ENCODE data around the gene DOK7. TPM values are rescaled to one million over a fixed set of nuclear protein-coding genes. Genes with fewer than 3 reads are reported as not detected.

The DOK7 gene
- polyA plus RNA-seq, 1 experiment, result not detected

DNA sequence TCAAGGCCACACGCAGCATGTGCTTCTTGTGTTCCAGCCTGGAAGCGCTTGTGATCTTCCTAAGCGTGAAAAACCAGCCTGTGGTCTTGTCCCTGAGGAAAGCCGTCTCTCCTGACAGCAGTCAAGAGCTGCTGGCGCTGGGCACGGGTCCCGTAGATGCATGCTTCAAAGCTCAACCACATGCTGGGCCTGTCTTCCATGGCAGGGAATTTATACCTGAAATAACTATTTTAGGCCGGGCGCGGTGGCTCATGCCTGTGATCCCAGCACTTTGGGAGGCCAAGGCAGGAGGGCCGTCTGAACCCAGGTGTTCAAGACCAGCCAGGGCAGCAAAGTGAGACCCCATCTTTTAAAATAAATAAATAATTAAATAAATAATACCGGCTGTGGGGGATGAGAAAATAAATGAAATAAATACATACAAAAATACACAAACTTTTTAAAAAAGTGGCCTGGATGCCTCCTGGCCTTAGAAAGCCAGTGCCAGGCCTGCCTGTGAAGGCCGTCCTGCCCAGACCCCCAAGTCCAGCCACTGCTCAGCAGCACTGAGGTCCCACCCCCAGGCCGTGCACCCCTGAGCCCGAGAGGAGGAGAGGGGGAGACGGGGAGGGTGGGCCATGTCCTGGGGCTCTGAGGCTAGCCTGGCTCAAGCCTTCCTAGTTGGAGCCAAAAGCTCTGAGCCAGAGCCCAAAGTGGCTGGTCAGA lies 58.7 kb downstream of the DOK7 start:
- ChIA-PET CTCF (no interaction called here), POLR2A (no interaction called here)
- H3K27ac ChIP-seq (ENCODE audit: low read depth, low read length), result no peak overlapping the region

DNA sequence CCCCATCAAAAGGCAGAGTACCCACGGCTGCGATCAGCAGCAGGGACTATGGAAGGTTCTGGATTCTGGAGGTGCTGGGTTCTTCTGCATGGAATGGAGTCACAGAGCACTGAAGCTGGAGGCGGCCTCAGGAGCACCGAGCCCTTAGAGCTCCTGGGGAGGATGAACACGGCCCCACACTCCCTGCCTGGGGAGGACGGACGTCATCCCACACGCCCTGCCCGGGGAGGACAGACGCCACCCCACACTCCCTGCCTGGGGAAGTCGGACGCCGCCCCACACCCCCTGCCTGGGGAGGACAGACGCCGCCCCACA lies 59.2 kb downstream of the DOK7 start:
- H3K27me3 ChIP-seq (ENCODE audit: control insufficient read depth, insufficient read depth, low read length), result no peaks in the 10 kb centered on the region
- TF ChIP-seq, protein P1, sequence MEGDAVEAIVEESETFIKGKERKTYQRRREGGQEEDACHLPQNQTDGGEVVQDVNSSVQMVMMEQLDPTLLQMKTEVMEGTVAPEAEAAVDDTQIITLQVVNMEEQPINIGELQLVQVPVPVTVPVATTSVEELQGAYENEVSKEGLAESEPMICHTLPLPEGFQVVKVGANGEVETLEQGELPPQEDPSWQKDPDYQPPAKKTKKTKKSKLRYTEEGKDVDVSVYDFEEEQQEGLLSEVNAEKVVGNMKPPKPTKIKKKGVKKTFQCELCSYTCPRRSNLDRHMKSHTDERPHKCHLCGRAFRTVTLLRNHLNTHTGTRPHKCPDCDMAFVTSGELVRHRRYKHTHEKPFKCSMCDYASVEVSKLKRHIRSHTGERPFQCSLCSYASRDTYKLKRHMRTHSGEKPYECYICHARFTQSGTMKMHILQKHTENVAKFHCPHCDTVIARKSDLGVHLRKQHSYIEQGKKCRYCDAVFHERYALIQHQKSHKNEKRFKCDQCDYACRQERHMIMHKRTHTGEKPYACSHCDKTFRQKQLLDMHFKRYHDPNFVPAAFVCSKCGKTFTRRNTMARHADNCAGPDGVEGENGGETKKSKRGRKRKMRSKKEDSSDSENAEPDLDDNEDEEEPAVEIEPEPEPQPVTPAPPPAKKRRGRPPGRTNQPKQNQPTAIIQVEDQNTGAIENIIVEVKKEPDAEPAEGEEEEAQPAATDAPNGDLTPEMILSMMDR (IDR thresholded peaks at IDR 0.05; ENCODE audit: low read depth, low read length), result no peak
- ChIA-PET CTCF (no interaction called here), POLR2A (no interaction called here)
- H3K27ac ChIP-seq (ENCODE audit: low read depth, low read length), result no peak overlapping the region
- no peak for DNase-seq (ENCODE audit: low read depth, low spot score)
- no peak overlapping the region for H3K4me3 ChIP-seq (ENCODE audit: low read depth, low read length)
- H3K9me3 ChIP-seq (ENCODE audit: control insufficient read depth, insufficient read depth, low read length), result no peaks in the 10 kb centered on the region

More for the DNA sequence above, 58.7 kb downstream of the DOK7 start:
- H3K9me3 ChIP-seq (ENCODE audit: control insufficient read depth, insufficient read depth, low read length), result no peaks in the 10 kb centered on the region
- H3K4me3 ChIP-seq (ENCODE audit: low read depth, low read length), result no peak overlapping the region
- DNase-seq (ENCODE audit: low read depth, low spot score), result no peak
- H3K27me3 ChIP-seq (ENCODE audit: control insufficient read depth, insufficient read depth, low read length), result no peaks in the 10 kb centered on the region
- TF ChIP-seq, protein P1 (IDR thresholded peaks at IDR 0.05; ENCODE audit: low read depth, low read length), result no peak

DNA sequence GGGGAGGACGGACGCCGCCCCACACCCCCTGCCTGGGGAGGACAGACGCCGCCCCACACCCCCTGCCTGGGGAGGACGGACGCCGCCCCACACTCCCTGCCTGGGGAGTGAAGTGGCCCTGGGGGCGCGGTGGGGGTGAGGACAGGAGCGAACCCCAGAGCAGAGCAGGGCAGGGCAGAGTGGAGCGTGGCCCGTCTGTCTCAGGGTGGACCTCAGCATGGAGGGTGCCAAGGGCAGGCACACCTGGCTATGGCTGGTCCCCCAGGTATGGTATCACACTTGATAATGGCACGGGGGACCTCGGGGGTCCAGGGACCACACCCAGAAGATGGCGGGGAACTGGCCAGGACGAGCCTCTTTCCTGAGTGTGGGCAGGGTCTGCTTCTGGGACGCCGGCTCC lies 59.5 kb downstream of the DOK7 start:
- ChIA-PET POLR2A (interaction anchor here (0.6 kb wide), 1 partner anchor 1578 kb away, joined by 5 read pairs; no protein-coding TSS in a partner anchor), CTCF (no interaction called here)
- Histone ChIP-seq H3K27ac (ENCODE audit: low read depth, low read length) (no peak overlapping the region), H3K4me3 (ENCODE audit: low read depth, low read length) (no peak overlapping the region), H3K9me3 (ENCODE audit: control insufficient read depth, insufficient read depth, low read length) (no peaks in the 10 kb centered on the region), H3K27me3 (ENCODE audit: control insufficient read depth, insufficient read depth, low read length) (no peaks in the 10 kb centered on the region)
- TF ChIP-seq, protein P1 (IDR thresholded peaks at IDR 0.05; ENCODE audit: low read depth, low read length), result no peak
- DNase-seq (ENCODE audit: low read depth, low spot score), result no peak

DNA sequence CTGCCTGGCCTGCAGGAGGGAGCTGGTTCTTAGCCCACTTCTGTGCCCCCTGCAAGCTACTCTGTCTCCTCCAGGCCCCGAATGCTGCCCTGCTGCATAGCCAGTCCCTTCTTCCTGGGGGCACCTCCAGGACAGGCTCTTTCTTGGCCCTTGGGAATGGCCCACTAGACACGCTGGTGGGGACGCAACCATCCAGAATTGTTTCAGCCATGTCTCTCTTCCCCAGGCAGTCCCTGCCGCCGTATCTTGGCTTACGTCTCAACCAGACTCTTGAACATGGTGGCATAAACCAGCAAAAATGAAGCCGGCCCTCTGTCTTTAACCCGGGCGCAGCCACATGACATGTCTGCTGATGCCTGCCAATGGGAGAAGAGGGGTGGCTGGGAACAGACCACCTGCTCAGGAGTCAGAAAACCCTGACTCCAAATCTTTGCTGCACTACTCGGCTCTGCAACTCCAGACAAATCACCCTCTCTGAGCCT lies 60.1 kb downstream of the DOK7 start:
- TF ChIP-seq, protein P1 (IDR thresholded peaks at IDR 0.05; ENCODE audit: low read depth, low read length), result no peak
- DNase-seq (ENCODE audit: low read depth, low spot score), result no peak
- Histone ChIP-seq H3K27me3 (ENCODE audit: control insufficient read depth, insufficient read depth, low read length) (no peaks in the 10 kb centered on the region), H3K9me3 (ENCODE audit: control insufficient read depth, insufficient read depth, low read length) (no peaks in the 10 kb centered on the region), H3K4me3 (ENCODE audit: low read depth, low read length) (no peak overlapping the region), H3K27ac (ENCODE audit: low read depth, low read length) (no peak overlapping the region)
- ChIA-PET CTCF (no interaction called here), POLR2A (interaction anchor here (0.6 kb wide), 1 partner anchor 1578 kb away, joined by 5 read pairs; no protein-coding TSS in a partner anchor)

DNA sequence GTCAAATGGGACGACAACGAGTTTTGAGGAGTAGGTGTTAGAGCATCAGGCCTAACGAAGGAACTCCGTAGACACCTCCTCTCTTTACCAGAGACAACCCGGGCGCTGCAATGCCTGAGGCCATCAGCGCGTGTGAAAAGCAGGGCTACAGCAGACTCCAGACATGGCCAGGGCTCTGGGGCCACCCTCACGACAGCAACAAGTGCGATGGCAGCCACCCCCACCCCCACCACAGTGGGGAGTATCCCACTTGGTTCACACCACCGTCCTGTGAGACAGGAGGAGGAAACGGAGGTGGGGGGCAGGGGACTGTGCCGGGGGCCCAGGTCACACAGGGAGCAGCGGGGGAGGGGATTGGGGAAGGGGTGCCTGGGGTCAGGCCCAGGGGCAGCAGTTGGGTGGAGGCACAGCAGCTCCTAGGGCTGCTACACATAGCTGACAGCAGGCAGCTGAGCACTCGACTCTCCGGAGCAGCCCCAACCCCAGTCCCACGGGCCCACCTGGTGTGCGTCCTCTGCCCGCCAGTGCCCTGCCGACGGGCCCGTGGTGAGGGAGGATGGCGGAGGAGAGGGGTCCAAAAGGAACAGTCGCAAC lies 60.6 kb downstream of the DOK7 start:
- no peaks in the 10 kb centered on the region for H3K9me3 ChIP-seq (ENCODE audit: control insufficient read depth, insufficient read depth, low read length)
- TF ChIP-seq, protein P1 (IDR thresholded peaks at IDR 0.05; ENCODE audit: low read depth, low read length), result no peak
- ChIA-PET POLR2A (no interaction called here), CTCF (no interaction called here)
- DNase-seq (ENCODE audit: low read depth, low spot score), result no peak
- H3K27ac ChIP-seq (ENCODE audit: low read depth, low read length), result no peak overlapping the region
- no peaks in the 10 kb centered on the region for H3K27me3 ChIP-seq (ENCODE audit: control insufficient read depth, insufficient read depth, low read length)
- H3K4me3 ChIP-seq (ENCODE audit: low read depth, low read length), result no peak overlapping the region
